ENCODE data around the gene SBF2. TPM values are rescaled to one million over a fixed set of nuclear protein-coding genes. Genes with fewer than 3 reads are reported as not detected.
A peak's percentile ranks its signal among the peaks of the same experiment; 100 is the strongest.

SBF2 gene
- total RNA-seq, 4 donors from 2014 or later: 75.0 to 104 (median 86.9) TPM

- peaks cover 0 to 77% (median 13%) of the 10 kb centered on the region in 4 donors for H3K4me1 ChIP-seq
- H3K36me3 ChIP-seq: no peaks in the 10 kb centered on the region
- H3K27ac ChIP-seq: peak overlapping the region in 3 of 4 donors; percentile 52 to 72 (median 63)
- DNase-seq (ENCODE audit: low spot score in 2 of 2): no peak
- H3K27me3 ChIP-seq: no peaks in the 10 kb centered on the region
- H3K9me3 ChIP-seq: no peaks in the 10 kb centered on the region
- TF ChIP-seq CTCF (IDR thresholded peaks at IDR 0.05): no peak
- TF ChIP-seq POLR2A (IDR thresholded peaks at IDR 0.05): no peak
- no peak for TF ChIP-seq EP300 (IDR thresholded peaks at IDR 0.05)
- WGBS, 2 donors: 44 to 65% methylated on average over 2 of the region's 2 CpGs
- H3K4me3 ChIP-seq: no peak overlapping the region
Observed at GRCh38 chr11:10322401-10322800, 28.4 kb upstream of the SBF2 start.

GRCh38 chr11:10320736-10321465 lies 26.9 kb upstream of the SBF2 start:
- TF ChIP-seq CTCF (IDR thresholded peaks at IDR 0.05) (no peak), EP300 (IDR thresholded peaks at IDR 0.05) (no peak), POLR2A (IDR thresholded peaks at IDR 0.05) (no peak)
- Histone ChIP-seq H3K27me3 (no peaks in the 10 kb centered on the region), H3K36me3 (no peaks in the 10 kb centered on the region), H3K27ac (peak overlapping the region in 1 of 4 donors; percentile 63), H3K4me3 (no peak overlapping the region), H3K4me1 (peaks cover 0 to 74% (median 10%) of the 10 kb centered on the region in 4 donors), H3K9me3 (no peaks in the 10 kb centered on the region)
- WGBS, 2 donors: 71 to 79% methylated on average over 4 of the region's 4 CpGs
- DNase-seq (ENCODE audit: low spot score in 2 of 2): no peak

GRCh38 chr11:10319702-10320558 lies 25.9 kb upstream of the SBF2 start:
- Histone ChIP-seq H3K27ac (peak overlapping the region in 1 of 4 donors; percentile 26), H3K9me3 (no peaks in the 10 kb centered on the region), H3K4me1 (peaks cover 0 to 64% (median 10%) of the 10 kb centered on the region in 4 donors), H3K27me3 (no peaks in the 10 kb centered on the region), H3K4me3 (no peak overlapping the region), H3K36me3 (no peaks in the 10 kb centered on the region)
- WGBS, 2 donors: 62 to 70% methylated on average over 6 of the region's 6 CpGs
- DNase-seq (ENCODE audit: low spot score in 2 of 2): no peak
- no peak for TF ChIP-seq POLR2A (IDR thresholded peaks at IDR 0.05)

GRCh38 chr11:10318527-10318802 lies 24.4 kb upstream of the SBF2 start:
- H3K27ac ChIP-seq: peak overlapping the region in 1 of 4 donors; percentile 46
- H3K4me1 ChIP-seq: peaks cover 0 to 49% (median 10%) of the 10 kb centered on the region in 4 donors
- H3K9me3 ChIP-seq: no peaks in the 10 kb centered on the region
- DNase-seq (ENCODE audit: low spot score in 2 of 2): no peak
- no peaks in the 10 kb centered on the region for H3K36me3 ChIP-seq
- TF ChIP-seq POLR2A (IDR thresholded peaks at IDR 0.05) (no peak), CTCF (IDR thresholded peaks at IDR 0.05) (no peak), EP300 (IDR thresholded peaks at IDR 0.05) (no peak)
- H3K4me3 ChIP-seq: no peak overlapping the region
- no peaks in the 10 kb centered on the region for H3K27me3 ChIP-seq
- WGBS, 2 donors: 83 to 91% methylated on average over 3 of the region's 3 CpGs

- Histone ChIP-seq H3K4me1 (peaks cover 0 to 44% (median 10%) of the 10 kb centered on the region in 4 donors), H3K36me3 (no peaks in the 10 kb centered on the region), H3K4me3 (no peak overlapping the region), H3K27ac (peak overlapping the region in 2 of 4 donors; percentile 46 to 54), H3K9me3 (no peaks in the 10 kb centered on the region), H3K27me3 (no peaks in the 10 kb centered on the region)
- WGBS, 2 donors: 89% methylated on average over 5 of the region's 5 CpGs
- TF ChIP-seq CTCF (IDR thresholded peaks at IDR 0.05) (no peak), POLR2A (IDR thresholded peaks at IDR 0.05) (no peak), EP300 (IDR thresholded peaks at IDR 0.05) (no peak)
- DNase-seq (ENCODE audit: low spot score in 2 of 2): no peak
Observed at GRCh38 chr11:10317776-10318526, 23.9 kb upstream of the SBF2 start.

Data from tibial nerve (tissue), 4 donors.